NCI-H1694 treated with DMSO at 0.1 percent for 48 hours (cell line): ENCODE data around the gene GALT.

Experiments
- DNase-seq: peaks from one replicate; lab custom pipeline; 2025; lab: John Stamatoyannopoulos, UW

Gene GALT

GRCh38 chr9:34684145-34684544 lies 37.7 kb downstream of the GALT start:
- DNase-seq = no peak

GRCh38 chr9:34684816-34685215 lies 38.3 kb downstream of the GALT start:
- no peak for DNase-seq

GRCh38 chr9:34685591-34685990 lies 39.1 kb downstream of the GALT start:
- no peak for DNase-seq

- DNase-seq = no peak
Observed at GRCh38 chr9:34686231-34686630, 39.8 kb downstream of the GALT start.

GRCh38 chr9:34686732-34687131 lies 40.3 kb downstream of the GALT start:
- DNase-seq = no peak

GRCh38 chr9:34687276-34688030 lies 41.0 kb downstream of the GALT start:
- no peak for DNase-seq

- no peak for DNase-seq
Observed at GRCh38 chr9:34688329-34689115, 42.0 kb downstream of the GALT start.

GRCh38 chr9:34689116-34689470 lies 42.6 kb downstream of the GALT start:
- DNase-seq = no peak

GRCh38 chr9:34689512-34689911 lies 43.0 kb downstream of the GALT start:
- no peak for DNase-seq

- no peak for DNase-seq
Observed at GRCh38 chr9:34690983-34691935, 44.8 kb downstream of the GALT start, which contains the start of gene CCL19. CCL19 (minus strand) TSS chr9:34691276; CDS start chr9:34691139, 137 bp downstream.

GRCh38 chr9:34691936-34692315 lies 45.5 kb downstream of the GALT start:
- DNase-seq = no peak

GRCh38 chr9:34693560-34693959 lies 47.1 kb downstream of the GALT start:
- no peak for DNase-seq

- DNase-seq = no peak
Observed at GRCh38 chr9:34694811-34695210, 48.3 kb downstream of the GALT start.
